Stimulated activated memory B cell treated with anti-CD40 and anti-IgM and Interleukin-4, amounts not matched to agents 10 μg/mL and 1 μg/mL and 100 μg/mL, for 72 hours (primary cell): Measurements from ENCODE around the gene ZNF488.

Experiments
- ATAC-seq: fragments of 150-1000 bp; cut with Tn5 transposase; 2 replicates; pipeline ENCODE4 v1.10.0; 2021
- H3K27ac Mint-ChIP-seq: one replicate; pipeline ENCODE4 v1.8.0; 2022; ENCODE audit warnings: mild to moderate bottlenecking, mixed read lengths
- H3K27me3 Mint-ChIP-seq: one replicate; pipeline ENCODE4 v1.8.0; 2022; ENCODE audit warnings: mixed read lengths
- H3K36me3 Mint-ChIP-seq: one replicate; pipeline ENCODE4 v1.8.0; 2022; ENCODE audit warnings: mixed read lengths
- H3K4me1 Mint-ChIP-seq: one replicate; pipeline ENCODE4 v1.8.0; 2022; ENCODE audit warnings: mixed read lengths
- H3K4me3 Mint-ChIP-seq: one replicate; pipeline ENCODE4 v1.8.0; 2022; ENCODE audit warnings: mild to moderate bottlenecking, moderate library complexity, mixed read lengths
- H3K9me3 Mint-ChIP-seq: one replicate; pipeline ENCODE4 v1.8.0; 2022; ENCODE audit warnings: mixed read lengths

ZNF488 gene

DNA sequence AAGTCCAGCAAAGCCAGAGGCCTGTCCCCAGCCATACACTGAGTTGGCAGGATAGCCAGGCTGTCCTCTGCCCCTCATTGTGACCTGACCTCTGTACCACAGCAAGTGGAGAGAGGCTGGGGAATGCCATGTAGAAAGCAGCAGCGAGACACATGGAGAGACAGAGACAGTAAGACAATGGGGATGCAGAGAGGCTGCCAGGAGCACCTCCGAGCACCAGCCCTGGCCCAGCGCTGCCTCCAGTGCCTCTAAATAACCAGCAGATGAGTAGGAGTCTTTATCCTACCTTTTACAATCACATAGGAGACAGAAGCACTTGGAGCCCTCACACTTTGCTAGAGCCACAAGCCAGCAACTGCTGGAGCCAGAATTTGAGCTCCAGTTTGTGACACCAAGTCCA, 53.7 kb downstream of the ZNF488 start:
- H3K4me3 Mint-ChIP-seq, result no peak overlapping the region
- H3K4me1 Mint-ChIP-seq, result no peaks in the 10 kb centered on the region
- ATAC-seq, result no peak
- peaks cover 12% of the 10 kb centered on the region for H3K27me3 Mint-ChIP-seq
- peaks cover 15% of the 10 kb centered on the region for H3K9me3 Mint-ChIP-seq
- no peaks in the 10 kb centered on the region for H3K36me3 Mint-ChIP-seq
- no peak overlapping the region for H3K27ac Mint-ChIP-seq

DNA sequence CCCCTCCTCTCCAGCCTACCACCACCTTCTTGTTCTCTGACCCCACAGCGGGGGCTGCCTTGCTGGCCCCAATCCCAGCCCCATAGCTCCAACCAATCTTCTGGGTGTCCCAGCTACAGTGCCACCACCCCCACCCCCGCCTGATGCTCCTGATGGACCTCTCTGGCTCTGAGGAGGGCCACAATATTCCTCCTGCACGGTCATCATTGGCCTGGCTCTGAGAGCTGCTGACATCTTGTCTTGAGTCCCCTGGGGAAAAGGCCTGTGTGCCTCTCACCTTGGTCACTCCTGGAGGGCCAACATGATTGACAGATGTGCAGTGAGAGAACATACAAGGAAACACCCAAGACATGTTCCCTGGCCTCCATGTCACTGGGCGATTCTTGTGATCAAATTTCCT, 54.2 kb downstream of the ZNF488 start:
- H3K27ac Mint-ChIP-seq, result no peak overlapping the region
- H3K9me3 Mint-ChIP-seq, result peaks cover 15% of the 10 kb centered on the region
- H3K27me3 Mint-ChIP-seq, result peaks cover 15% of the 10 kb centered on the region
- H3K4me3 Mint-ChIP-seq, result no peak overlapping the region
- ATAC-seq, result no peak
- H3K4me1 Mint-ChIP-seq, result no peaks in the 10 kb centered on the region
- no peaks in the 10 kb centered on the region for H3K36me3 Mint-ChIP-seq

DNA sequence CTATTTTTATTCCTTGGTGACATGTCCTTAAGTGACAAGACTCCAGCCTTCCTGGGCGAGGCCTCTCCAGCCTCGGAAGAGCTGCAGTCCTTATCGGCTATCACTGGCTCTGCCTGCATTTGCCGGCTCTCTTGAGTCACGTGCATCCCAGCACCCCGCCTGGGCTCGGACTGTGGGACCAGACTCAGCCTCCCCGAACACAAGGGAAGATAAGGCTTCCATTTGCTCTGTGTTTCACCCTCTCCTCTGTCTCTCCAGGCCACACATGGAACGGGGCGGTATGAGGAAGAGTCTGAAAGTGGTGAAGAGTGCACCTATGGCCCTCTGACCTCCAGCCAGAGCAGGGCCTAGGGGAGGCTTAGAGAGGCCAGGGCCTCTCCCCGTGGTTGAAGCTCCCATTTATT, 57.2 kb downstream of the ZNF488 start:
- Mint-ChIP-seq H3K36me3 (no peaks in the 10 kb centered on the region), H3K4me3 (no peak overlapping the region), H3K4me1 (no peaks in the 10 kb centered on the region), H3K9me3 (peaks cover 15% of the 10 kb centered on the region), H3K27me3 (peaks cover 29% of the 10 kb centered on the region), H3K27ac (no peak overlapping the region)
- no peak for ATAC-seq

DNA sequence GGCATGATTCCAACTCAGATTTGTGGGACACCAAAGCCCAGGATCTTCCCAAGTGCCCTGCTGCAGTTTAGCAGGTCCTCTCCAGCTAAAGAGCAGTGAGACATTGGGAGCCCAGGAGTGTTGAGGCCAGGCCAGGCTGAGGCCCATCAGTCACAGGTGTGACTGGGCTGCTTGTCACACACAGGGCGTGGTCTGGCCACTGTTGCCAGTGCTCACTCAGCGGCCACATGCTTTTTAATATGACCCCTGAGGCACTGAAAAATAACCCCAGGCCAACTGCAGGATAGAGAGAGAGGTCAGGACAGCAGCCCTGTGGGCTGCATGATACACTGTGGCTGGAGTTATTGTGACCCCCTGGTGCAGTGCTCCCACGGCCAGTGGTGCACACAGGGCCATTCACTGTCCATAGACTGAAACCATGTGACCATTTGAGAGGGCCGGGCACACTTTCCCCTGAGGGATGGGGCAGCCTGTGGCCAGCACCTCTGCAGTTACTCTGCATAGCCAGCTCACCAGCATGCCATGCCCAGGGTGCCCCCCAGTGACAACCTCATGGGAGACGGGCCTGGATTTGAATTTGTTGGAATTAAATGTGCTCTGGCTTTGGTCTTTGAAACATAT, 57.7 kb downstream of the ZNF488 start:
- no peaks in the 10 kb centered on the region for H3K36me3 Mint-ChIP-seq
- no peak overlapping the region for H3K27ac Mint-ChIP-seq
- H3K4me1 Mint-ChIP-seq, result no peaks in the 10 kb centered on the region
- no peak for ATAC-seq
- peaks cover 32% of the 10 kb centered on the region for H3K27me3 Mint-ChIP-seq
- no peak overlapping the region for H3K4me3 Mint-ChIP-seq
- H3K9me3 Mint-ChIP-seq, result peaks cover 15% of the 10 kb centered on the region

DNA sequence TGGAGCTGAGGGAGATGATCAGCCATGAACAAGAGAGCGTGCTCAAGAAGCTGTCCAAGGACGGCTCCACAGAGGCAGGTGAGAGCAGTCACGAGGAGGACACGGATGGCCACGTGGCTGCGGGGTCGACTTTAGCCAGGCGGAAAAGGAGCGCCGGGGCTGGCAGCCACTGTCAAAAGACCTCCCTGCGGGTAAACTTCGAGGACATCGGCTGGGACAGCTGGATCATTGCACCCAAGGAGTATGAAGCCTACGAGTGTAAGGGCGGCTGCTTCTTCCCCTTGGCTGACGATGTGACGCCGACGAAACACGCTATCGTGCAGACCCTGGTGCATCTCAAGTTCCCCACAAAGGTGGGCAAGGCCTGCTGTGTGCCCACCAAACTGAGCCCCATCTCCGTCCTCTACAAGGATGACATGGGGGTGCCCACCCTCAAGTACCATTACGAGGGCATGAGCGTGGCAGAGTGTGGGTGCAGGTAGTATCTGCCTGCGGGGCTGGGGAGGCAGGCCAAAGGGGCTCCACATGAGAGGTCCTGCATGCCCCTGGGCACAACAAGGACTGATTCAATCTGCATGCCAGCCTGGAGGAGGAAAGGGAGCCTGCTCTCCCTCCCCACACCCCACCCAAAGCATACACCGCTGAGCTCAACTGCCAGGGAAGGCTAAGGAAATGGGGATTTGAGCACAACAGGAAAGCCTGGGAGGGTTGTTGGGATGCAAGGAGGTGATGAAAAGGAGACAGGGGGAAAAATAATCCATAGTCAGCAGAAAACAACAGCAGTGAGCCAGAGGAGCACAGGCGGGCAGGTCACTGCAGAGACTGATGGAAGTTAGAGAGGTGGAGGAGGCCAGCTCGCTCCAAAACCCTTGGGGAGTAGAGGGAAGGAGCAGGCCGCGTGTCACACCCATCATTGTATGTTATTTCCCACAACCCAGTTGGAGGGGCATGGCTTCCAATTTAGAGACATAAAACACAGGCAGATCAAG, 58.5 kb downstream of the ZNF488 start:
- no peak overlapping the region for H3K27ac Mint-ChIP-seq
- peaks cover 15% of the 10 kb centered on the region for H3K9me3 Mint-ChIP-seq
- no peak overlapping the region for H3K4me3 Mint-ChIP-seq
- peaks cover 40% of the 10 kb centered on the region for H3K27me3 Mint-ChIP-seq
- ATAC-seq, result no peak
- no peaks in the 10 kb centered on the region for H3K36me3 Mint-ChIP-seq
- H3K4me1 Mint-ChIP-seq, result no peaks in the 10 kb centered on the region

DNA sequence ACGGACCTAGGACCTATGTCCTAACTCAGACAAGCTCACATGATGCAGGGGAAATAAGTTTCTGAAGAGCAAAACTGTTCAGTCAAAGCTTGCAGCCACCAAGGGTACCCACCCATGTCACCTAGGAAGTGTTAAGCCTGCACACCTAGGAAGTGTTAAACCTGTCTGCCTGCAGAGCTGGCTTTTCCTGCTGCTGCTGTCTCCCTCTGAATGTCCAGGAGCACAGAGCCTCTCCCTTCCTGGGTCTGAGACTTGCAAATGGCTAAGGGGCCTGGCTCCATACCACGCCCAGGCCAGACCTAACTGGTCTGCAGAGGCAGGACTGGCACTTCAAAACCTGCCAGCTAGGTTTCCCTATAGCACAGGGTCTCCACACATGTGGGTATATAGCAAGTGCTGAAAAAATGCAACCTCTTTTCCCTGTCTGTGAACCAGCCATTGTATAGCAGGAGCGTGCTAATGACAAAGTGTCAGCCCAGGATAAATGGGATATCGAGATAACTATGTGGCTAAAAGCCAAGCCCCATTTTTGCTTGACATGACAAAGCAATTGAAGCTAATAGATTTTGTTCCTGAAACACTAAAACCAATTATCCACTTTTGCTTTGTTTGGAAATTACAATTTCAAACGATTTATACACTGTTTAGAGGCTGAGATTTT, 60.3 kb downstream of the ZNF488 start:
- Mint-ChIP-seq H3K27ac (no peak overlapping the region), H3K9me3 (peaks cover 13% of the 10 kb centered on the region), H3K36me3 (no peaks in the 10 kb centered on the region), H3K4me1 (no peaks in the 10 kb centered on the region), H3K4me3 (no peak overlapping the region), H3K27me3 (peaks cover 44% of the 10 kb centered on the region)
- ATAC-seq, result no peak

DNA sequence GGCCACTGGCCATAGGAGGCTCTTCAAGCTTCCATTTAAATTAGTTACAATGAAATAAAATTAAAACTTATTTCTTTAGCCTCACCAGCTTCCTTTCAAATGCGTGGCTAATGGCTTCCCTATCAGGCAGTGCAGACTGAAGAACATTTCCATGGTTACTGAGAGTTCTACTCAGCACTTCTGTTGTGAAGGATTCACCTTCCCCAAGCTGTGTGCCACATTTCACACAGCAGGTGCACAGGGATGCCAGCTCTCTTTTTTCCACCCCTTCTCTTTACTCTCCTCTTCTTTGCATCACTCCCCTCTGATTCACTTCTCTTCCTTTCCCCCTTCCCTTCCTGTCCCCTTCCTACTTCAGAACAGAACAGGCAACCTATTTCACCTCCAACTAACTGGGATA, 61.0 kb downstream of the ZNF488 start:
- H3K36me3 Mint-ChIP-seq, result no peaks in the 10 kb centered on the region
- H3K9me3 Mint-ChIP-seq, result peaks cover 7% of the 10 kb centered on the region
- H3K4me1 Mint-ChIP-seq, result no peaks in the 10 kb centered on the region
- no peak overlapping the region for H3K27ac Mint-ChIP-seq
- no peak overlapping the region for H3K4me3 Mint-ChIP-seq
- no peak for ATAC-seq
- H3K27me3 Mint-ChIP-seq, result peaks cover 50% of the 10 kb centered on the region

DNA sequence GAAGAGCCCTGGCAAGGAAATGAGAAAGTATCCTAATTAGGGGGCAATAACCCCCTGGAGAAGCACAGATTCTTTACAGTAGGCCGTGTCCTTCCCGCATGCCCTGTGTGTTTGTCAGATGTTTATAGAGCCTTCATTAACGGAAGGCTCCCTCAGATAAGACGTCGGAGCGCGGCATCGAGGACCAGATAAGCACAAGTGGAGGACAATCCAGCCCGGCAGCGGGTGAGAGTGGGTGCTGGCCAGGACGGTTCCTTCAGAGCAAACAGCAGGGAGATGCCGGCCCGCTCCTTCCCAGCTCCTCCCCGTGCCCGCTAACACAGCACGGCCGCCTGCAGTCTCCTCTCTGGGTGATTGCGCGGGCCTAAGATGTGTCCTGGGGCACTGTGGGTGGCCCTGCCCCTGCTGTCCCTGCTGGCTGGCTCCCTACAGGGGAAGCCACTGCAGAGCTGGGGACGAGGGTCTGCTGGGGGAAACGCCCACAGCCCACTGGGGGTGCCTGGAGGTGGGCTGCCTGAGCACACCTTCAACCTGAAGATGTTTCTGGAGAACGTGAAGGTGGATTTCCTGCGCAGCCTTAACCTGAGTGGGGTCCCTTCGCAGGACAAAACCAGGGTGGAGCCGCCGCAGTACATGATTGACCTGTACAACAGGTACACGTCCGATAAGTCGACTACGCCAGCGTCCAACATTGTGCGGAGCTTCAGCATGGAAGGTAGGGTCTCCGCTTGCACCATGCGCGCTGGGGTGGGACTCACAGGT, 61.6 kb downstream of the ZNF488 start, which contains the start of gene GDF2:
TSS of gene GDF2 (plus strand) at position 155 of the 762 bp plus-strand sequence. CDS start at position 370, 215 bp downstream.
- H3K4me3 Mint-ChIP-seq, result no peak within 1 kb of the TSS
- no peaks in the 10 kb centered on the region for H3K36me3 Mint-ChIP-seq
- peaks cover under 1% of the 10 kb centered on the region for H3K9me3 Mint-ChIP-seq
- no peak within 1 kb of the TSS for H3K27ac Mint-ChIP-seq
- no peaks in the 10 kb centered on the region for H3K4me1 Mint-ChIP-seq
- H3K27me3 Mint-ChIP-seq, result peaks cover 54% of the 10 kb centered on the region
- no peak for ATAC-seq

DNA sequence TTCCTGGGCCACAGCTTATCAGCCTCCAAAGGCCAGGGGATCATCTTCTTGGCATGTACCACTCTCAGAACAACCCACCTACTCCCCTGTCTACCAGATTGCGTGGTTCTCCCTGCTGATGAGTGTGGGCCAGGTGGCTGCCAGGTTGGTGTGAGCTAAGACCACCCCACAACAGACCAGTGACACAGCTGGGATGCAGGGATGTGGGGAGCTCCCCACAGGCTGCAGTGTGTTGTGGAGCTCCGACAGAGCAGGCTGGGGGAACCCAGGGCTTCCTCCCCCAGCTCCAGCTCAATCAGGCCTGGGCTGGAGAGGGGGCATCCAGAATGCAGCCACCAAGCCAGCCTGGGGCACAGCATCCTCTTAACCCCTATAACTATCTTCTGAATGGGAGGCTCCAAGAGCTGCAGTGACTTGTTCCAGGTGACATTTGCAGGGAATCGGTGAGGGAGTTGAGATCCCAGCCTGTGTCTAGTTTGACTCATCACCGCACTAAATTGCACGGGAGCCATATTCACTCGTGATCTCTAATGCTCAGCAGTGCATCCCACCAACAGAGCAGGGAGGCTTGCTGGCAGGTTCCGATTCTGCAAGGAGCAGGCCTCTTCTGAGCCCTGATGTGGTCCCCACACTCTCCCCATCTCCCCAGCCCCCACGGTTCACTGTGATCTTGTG, 62.4 kb downstream of the ZNF488 start:
- no peak for ATAC-seq
- H3K27ac Mint-ChIP-seq, result no peak overlapping the region
- H3K4me3 Mint-ChIP-seq, result no peak overlapping the region
- no peaks in the 10 kb centered on the region for H3K4me1 Mint-ChIP-seq
- H3K27me3 Mint-ChIP-seq, result peaks cover 58% of the 10 kb centered on the region
- no peaks in the 10 kb centered on the region for H3K36me3 Mint-ChIP-seq
- no peaks in the 10 kb centered on the region for H3K9me3 Mint-ChIP-seq

DNA sequence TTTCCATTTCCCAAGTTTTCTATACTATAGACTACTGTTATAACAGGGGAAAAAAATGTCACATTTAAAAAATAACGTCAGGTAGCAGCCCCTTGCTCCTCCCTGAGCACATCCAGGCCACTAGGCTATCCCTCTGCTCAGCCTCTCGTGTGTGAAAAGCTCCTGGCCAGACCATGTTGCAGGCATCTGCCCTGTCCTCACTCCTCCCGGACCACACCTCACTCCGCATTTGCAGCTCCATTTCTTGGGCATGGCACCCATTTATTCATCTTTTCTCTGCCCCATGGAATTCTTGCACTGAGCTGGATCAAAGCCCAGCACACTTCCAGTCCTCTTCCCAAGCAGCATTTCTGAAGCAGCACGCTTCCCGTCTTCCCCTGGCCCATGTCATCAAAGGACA, 63.3 kb downstream of the ZNF488 start:
- no peak for ATAC-seq
- no peaks in the 10 kb centered on the region for H3K36me3 Mint-ChIP-seq
- no peaks in the 10 kb centered on the region for H3K4me1 Mint-ChIP-seq
- H3K27me3 Mint-ChIP-seq, result peaks cover 58% of the 10 kb centered on the region
- no peak overlapping the region for H3K27ac Mint-ChIP-seq
- H3K4me3 Mint-ChIP-seq, result no peak overlapping the region
- no peaks in the 10 kb centered on the region for H3K9me3 Mint-ChIP-seq

DNA sequence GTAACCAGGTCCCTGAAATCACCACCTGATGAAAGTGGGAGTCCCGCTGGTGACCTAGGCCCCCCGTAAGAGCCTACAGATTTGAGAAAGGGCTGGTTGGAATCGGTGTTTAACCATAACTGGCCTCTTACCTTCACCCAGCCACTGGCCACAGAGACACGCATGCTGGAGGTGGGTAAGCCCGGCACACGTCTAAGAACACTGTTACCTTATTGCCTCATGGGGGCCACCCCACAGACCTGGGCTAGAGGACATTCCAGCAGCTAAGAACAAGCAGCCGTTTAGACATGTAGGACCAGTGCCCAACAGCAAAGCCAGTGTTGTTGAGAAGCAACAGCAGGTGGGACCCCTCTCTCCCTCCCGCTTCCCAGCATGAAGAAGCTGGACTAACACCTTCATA, 64.3 kb downstream of the ZNF488 start:
- Mint-ChIP-seq H3K27ac (no peak overlapping the region), H3K9me3 (no peaks in the 10 kb centered on the region), H3K27me3 (peaks cover 48% of the 10 kb centered on the region), H3K4me1 (no peaks in the 10 kb centered on the region), H3K36me3 (no peaks in the 10 kb centered on the region), H3K4me3 (no peak overlapping the region)
- ATAC-seq, result no peak

DNA sequence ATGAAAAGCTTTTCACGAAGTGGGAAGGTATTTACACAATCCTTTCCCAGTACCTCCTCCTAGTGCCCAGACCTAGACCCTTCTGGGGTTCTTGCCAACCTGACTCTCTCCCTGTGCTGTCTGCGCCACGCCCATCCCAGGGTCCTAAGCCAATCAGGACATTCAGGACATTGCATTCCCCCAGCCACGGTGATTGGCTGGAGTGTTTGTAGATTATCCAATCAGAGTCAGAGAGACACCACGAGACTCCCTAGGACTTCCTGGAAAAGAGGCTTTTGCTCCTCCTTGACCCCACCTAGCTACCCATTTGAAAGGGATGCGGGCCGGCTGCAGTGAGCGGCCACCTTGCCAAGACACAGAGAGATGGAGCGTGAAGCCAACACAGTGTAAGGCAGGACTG, 65.4 kb downstream of the ZNF488 start:
- no peaks in the 10 kb centered on the region for H3K9me3 Mint-ChIP-seq
- H3K4me1 Mint-ChIP-seq, result no peaks in the 10 kb centered on the region

DNA sequence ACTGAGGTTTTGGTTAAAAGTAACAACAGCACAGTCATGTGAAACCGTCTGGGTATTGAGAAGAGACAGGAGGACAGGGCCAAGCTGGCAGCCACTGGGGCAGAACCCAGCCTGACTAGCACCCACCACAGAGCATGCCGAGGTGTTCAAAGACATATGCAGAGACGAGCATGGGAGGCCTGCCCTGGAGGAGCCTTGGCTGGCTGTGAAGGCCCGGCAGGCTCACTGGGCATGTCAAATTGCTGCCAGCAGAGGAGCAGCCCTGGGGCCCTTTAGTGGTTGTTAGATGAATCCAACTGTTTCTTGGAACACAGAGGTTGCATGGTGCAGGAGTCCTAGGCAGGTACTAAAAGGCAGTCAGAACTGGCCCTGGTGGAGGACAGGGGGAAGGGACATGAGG, 66.8 kb downstream of the ZNF488 start:
- no peak overlapping the region for H3K4me3 Mint-ChIP-seq
- H3K27me3 Mint-ChIP-seq, result peaks cover 32% of the 10 kb centered on the region
- no peak for ATAC-seq
- peaks cover under 1% of the 10 kb centered on the region for H3K4me1 Mint-ChIP-seq
- H3K9me3 Mint-ChIP-seq, result no peaks in the 10 kb centered on the region
- H3K36me3 Mint-ChIP-seq, result no peaks in the 10 kb centered on the region
- no peak overlapping the region for H3K27ac Mint-ChIP-seq

More for the DNA sequence above, 65.4 kb downstream of the ZNF488 start:
- ATAC-seq, result no peak
- Mint-ChIP-seq H3K27me3 (peaks cover 46% of the 10 kb centered on the region), H3K27ac (no peak overlapping the region), H3K36me3 (no peaks in the 10 kb centered on the region), H3K4me3 (no peak overlapping the region)

DNA sequence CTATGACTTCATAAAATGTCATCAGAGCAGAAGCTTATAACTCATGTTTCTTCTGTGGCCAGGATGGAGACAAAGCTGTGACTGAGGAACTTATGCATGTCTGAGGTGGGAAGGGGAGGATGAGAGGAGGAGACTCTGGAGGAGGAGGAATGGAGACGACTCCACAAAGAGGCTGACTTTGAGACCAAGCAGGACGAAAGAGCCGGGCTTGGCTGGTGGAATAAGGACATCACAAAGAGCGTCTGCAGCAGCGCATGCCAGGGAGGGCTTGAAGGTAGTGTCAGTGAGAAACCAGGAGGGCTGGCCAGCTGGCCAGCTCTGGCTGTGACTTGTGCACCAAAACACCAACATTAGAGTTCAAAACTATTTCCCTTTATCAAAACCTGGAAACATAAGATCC, 68.0 kb downstream of the ZNF488 start:
- no peak overlapping the region for H3K4me3 Mint-ChIP-seq
- H3K36me3 Mint-ChIP-seq, result no peaks in the 10 kb centered on the region
- H3K4me1 Mint-ChIP-seq, result peaks cover 6% of the 10 kb centered on the region
- no peak for ATAC-seq
- no peak overlapping the region for H3K27ac Mint-ChIP-seq
- no peaks in the 10 kb centered on the region for H3K9me3 Mint-ChIP-seq
- peaks cover 24% of the 10 kb centered on the region for H3K27me3 Mint-ChIP-seq
